AG04449 (cell line): ENCODE data around the gene STK38.

Source experiments
- CTCF ChIA-PET: fragments of 350-600 bp; formaldehyde crosslinking; extraction: SDS; loops from one replicate; lab custom pipeline; 2021; ENCODE audit warnings: antibody characterized with exemption; lab: Yijun Ruan, JAX
- POLR2A ChIA-PET: fragments of 400-600, 350-600 bp; formaldehyde crosslinking; extraction: SDS; loops from one replicate; lab custom pipeline; 2020; ENCODE audit warnings: antibody characterized with exemption, inconsistent platforms; lab: Yijun Ruan, JAX
- DNase-seq: peaks from one replicate; pipeline ENCODE4 v3.0.0-alpha.2; 2010; ENCODE audit warnings: low read depth, low spot score
- H3K4me3 ChIP-seq: 2 replicates; pipeline ENCODE4 v1.5.1; 2011; ENCODE audit warnings: low read depth, mild to moderate bottlenecking, control low read depth, low read length
- CTCF ChIP-seq: IDR thresholded peaks from one replicate; pipeline ENCODE4 v1.5.1; 2011; ENCODE audit warnings: mild to moderate bottlenecking, moderate library complexity, low read length, control low read depth, inconsistent platforms; ENCODE audit not compliant: insufficient read depth; ENCODE audit errors: missing control alignments

Gene STK38

GRCh38 chr6:36539814-36540568, 7.3 kb downstream of the STK38 start:
- no peak for DNase-seq
- ChIA-PET CTCF (no interaction called here), POLR2A (interaction anchor here (0.5 kb wide), 1 partner anchor 61 kb away, joined by 4 read pairs; no protein-coding TSS in a partner anchor)
- H3K4me3 ChIP-seq = no peak overlapping the region
- TF ChIP-seq CTCF = no peak

- CTCF ChIA-PET = interaction anchor here (1.0 kb wide), 1 partner anchor 61 kb away, joined by 3 read pairs; no protein-coding TSS in a partner anchor
- no peak overlapping the region for H3K4me3 ChIP-seq
- no peak for DNase-seq
- TF ChIP-seq CTCF = no peak
- POLR2A ChIA-PET = no interaction called here
Observed at GRCh38 chr6:36536873-36537547, 10.3 kb downstream of the STK38 start.

- peak; percentile 10 for DNase-seq
- H3K4me3 ChIP-seq = no peak overlapping the region
- TF ChIP-seq CTCF = no peak
- ChIA-PET POLR2A (interaction anchor here (0.8 kb wide), 1 partner anchor 66 kb away, joined by 3 read pairs; no protein-coding TSS in a partner anchor), CTCF (interaction anchor here (0.6 to 2.2 kb wide), 2 partner anchors 13 to 47 kb away, joined by 3 to 6 read pairs; no protein-coding TSS in a partner anchor)
Observed at GRCh38 chr6:36533321-36533720, 14.0 kb downstream of the STK38 start.

- ChIA-PET CTCF (no interaction called here), POLR2A (no interaction called here)
- TF ChIP-seq CTCF = no peak
- DNase-seq = no peak
- H3K4me3 ChIP-seq = no peak overlapping the region
Observed at GRCh38 chr6:36526066-36526465, 21.2 kb downstream of the STK38 start.

GRCh38 chr6:36525346-36525745, 21.9 kb downstream of the STK38 start:
- no peak for TF ChIP-seq CTCF
- no peak overlapping the region for H3K4me3 ChIP-seq
- ChIA-PET CTCF (no interaction called here), POLR2A (no interaction called here)
- DNase-seq = no peak

GRCh38 chr6:36524871-36525270, 22.4 kb downstream of the STK38 start:
- H3K4me3 ChIP-seq = no peak overlapping the region
- POLR2A ChIA-PET = no interaction called here
- no peak for DNase-seq
- CTCF ChIA-PET = no interaction called here
- no peak for TF ChIP-seq CTCF
